H9 (cell line): ENCODE results near the gene ERP29. TPM values are rescaled to one million over a fixed set of nuclear protein-coding genes. Genes with fewer than 3 reads are reported as not detected.

ENCODE experiments used
- DNase-seq: peaks from one replicate; pipeline ENCODE4 v3.0.0-alpha.2; 2017
- H2AFZ ChIP-seq: one replicate; pipeline ENCODE4 v1.6.1; 2013; ENCODE audit warnings: mild to moderate bottlenecking, low read length, control low read depth, moderate library complexity
- H2AK5ac ChIP-seq: 2 replicates; pipeline ENCODE4 v1.6.1; 2013; ENCODE audit warnings: low read length, control low read depth, mixed read lengths; ENCODE audit not compliant: insufficient read length
- H2BK120ac ChIP-seq: one replicate; pipeline ENCODE4 v1.6.1; 2013; ENCODE audit warnings: low read depth, mild to moderate bottlenecking, low read length, control low read depth, inconsistent platforms; ENCODE audit not compliant: poor library complexity, severe bottlenecking
- H2BK12ac ChIP-seq: 2 replicates; pipeline ENCODE4 v1.6.1; 2013; ENCODE audit warnings: low read length, control low read depth, mixed read lengths, low read depth; ENCODE audit not compliant: insufficient read length
- H2BK15ac ChIP-seq: 2 replicates; pipeline ENCODE4 v1.6.1; 2013; ENCODE audit warnings: low read depth, low read length, control low read depth
- H2BK20ac ChIP-seq: one replicate; pipeline ENCODE4 v1.6.1; 2013; ENCODE audit warnings: low read depth, mild to moderate bottlenecking, low read length, control low read depth, inconsistent platforms; ENCODE audit not compliant: poor library complexity, severe bottlenecking
- H2BK5ac ChIP-seq: 2 replicates; pipeline ENCODE4 v1.6.1; 2013; ENCODE audit warnings: low read length, control low read depth, mixed read lengths; ENCODE audit not compliant: insufficient read length
- H3K14ac ChIP-seq: 2 replicates; pipeline ENCODE4 v1.6.1; 2013; ENCODE audit warnings: low read length, control low read depth; ENCODE audit not compliant: insufficient read depth
- H3K18ac ChIP-seq: 2 replicates; pipeline ENCODE4 v1.6.1; 2013; ENCODE audit warnings: low read depth, mild to moderate bottlenecking, mixed read lengths, low read length, control low read depth; ENCODE audit not compliant: insufficient read length
- H3K23ac ChIP-seq: 2 replicates; pipeline ENCODE4 v1.6.1; 2013; ENCODE audit warnings: low read length, control low read depth, mixed read lengths, low read depth; ENCODE audit not compliant: insufficient read length
- H3K23me2 ChIP-seq: 2 replicates; pipeline ENCODE4 v1.6.1; 2013; ENCODE audit warnings: low read depth, mild to moderate bottlenecking, mixed read lengths, low read length, control low read depth; ENCODE audit not compliant: insufficient read length, poor library complexity, severe bottlenecking
- H3K27ac ChIP-seq: 2 replicates; pipeline ENCODE4 v1.5.1; 2013; ENCODE audit warnings: low read length, control low read depth, mixed read lengths, low read depth; ENCODE audit not compliant: insufficient read length
- H3K27me3 ChIP-seq: 2 replicates; pipeline ENCODE4 v1.6.1; 2013; ENCODE audit warnings: low read length, control low read depth, inconsistent platforms; ENCODE audit not compliant: insufficient read depth
- H3K4ac ChIP-seq: 2 replicates; pipeline ENCODE4 v1.6.1; 2013; ENCODE audit warnings: low read depth, mild to moderate bottlenecking, control low read depth, inconsistent platforms, low read length, moderate library complexity
- H3K4me1 ChIP-seq: 2 replicates; pipeline ENCODE4 v1.6.1; 2013; ENCODE audit warnings: low read length, control low read depth, inconsistent platforms; ENCODE audit not compliant: insufficient read depth
- H3K4me2 ChIP-seq: 2 replicates; pipeline ENCODE4 v1.6.1; 2013; ENCODE audit warnings: low read length, control low read depth, mixed read lengths; ENCODE audit not compliant: insufficient read length, insufficient read depth
- H3K56ac ChIP-seq: 2 replicates; pipeline ENCODE4 v1.6.1; 2013; ENCODE audit warnings: low read depth, mild to moderate bottlenecking, mixed read lengths, low read length, control low read depth; ENCODE audit not compliant: insufficient read length
- H3K79me1 ChIP-seq: 2 replicates; pipeline ENCODE4 v1.6.1; 2013; ENCODE audit warnings: low read depth, mild to moderate bottlenecking, moderate library complexity, low read length, control low read depth, inconsistent platforms; ENCODE audit not compliant: insufficient read depth, poor library complexity, severe bottlenecking
- H3K79me2 ChIP-seq: 2 replicates; pipeline ENCODE4 v1.6.1; 2013; ENCODE audit warnings: low read length, control low read depth, inconsistent platforms; ENCODE audit not compliant: insufficient read depth
- H3K9ac ChIP-seq: 2 replicates; pipeline ENCODE4 v1.6.1; 2013; ENCODE audit warnings: low read length, control low read depth, mixed read lengths; ENCODE audit not compliant: insufficient read length; ENCODE audit errors: extremely low read depth
- H3K9me3 ChIP-seq: one replicate; pipeline ENCODE4 v1.6.1; 2013; ENCODE audit warnings: low read depth, low read length, inconsistent platforms; ENCODE audit not compliant: control insufficient read depth
- H3T11ph ChIP-seq: one replicate; pipeline ENCODE4 v1.6.1; 2013; ENCODE audit warnings: mild to moderate bottlenecking, low read length, control low read depth, inconsistent platforms
- H4K20me1 ChIP-seq: one replicate; pipeline ENCODE4 v1.6.1; 2013; ENCODE audit not compliant: control insufficient read depth, insufficient read length, insufficient read depth
- H4K5ac ChIP-seq: 2 replicates; pipeline ENCODE4 v1.6.1; 2013; ENCODE audit warnings: low read depth, mild to moderate bottlenecking, mixed read lengths, low read length, control low read depth; ENCODE audit not compliant: insufficient read length
- H4K8ac ChIP-seq: replicated peaks from 2 replicates; pipeline ENCODE4 v1.6.1; 2013; ENCODE audit warnings: low read length, control low read depth, mixed read lengths, low read depth; ENCODE audit not compliant: insufficient read length
- H4K91ac ChIP-seq: 2 replicates; pipeline ENCODE4 v1.6.1; 2013; ENCODE audit warnings: low read depth, mild to moderate bottlenecking, moderate library complexity, mixed read lengths, low read length, control low read depth; ENCODE audit not compliant: insufficient read length
- H3K27ac Mint-ChIP-seq, 3 experiments: 2 replicates in 2 of 3; 3 replicates in 1 of 3; pipeline ENCODE4 v1.8.0; 2020 to 2021; ENCODE audit warnings: mixed read lengths in 3 of 3, mild to moderate bottlenecking in 1 of 3, moderate library complexity in 1 of 3
- H3K27me3 Mint-ChIP-seq: 2 replicates; pipeline ENCODE4 v1.8.0; 2021; ENCODE audit warnings: low read depth, mild to moderate bottlenecking, moderate library complexity, mixed read lengths
- H3K36me3 Mint-ChIP-seq, 3 experiments: 2 replicates in 2 of 3; 3 replicates in 1 of 3; pipeline ENCODE4 v1.8.0; 2020 to 2021; ENCODE audit warnings: low read depth in 3 of 3, mixed read lengths in 3 of 3; ENCODE audit not compliant: insufficient read depth in 1 of 3
- H3K4me1 Mint-ChIP-seq, 2 experiments: 2 replicates each; pipeline ENCODE4 v1.8.0; 2020; ENCODE audit warnings: mixed read lengths in 2 of 2
- H3K4me3 Mint-ChIP-seq, 2 experiments: 2 replicates in 1 of 2; 3 replicates in 1 of 2; pipeline ENCODE4 v1.8.0; 2020 to 2021; ENCODE audit warnings: mild to moderate bottlenecking in 2 of 2, mixed read lengths in 2 of 2, moderate library complexity in 1 of 2
- H3K9me3 Mint-ChIP-seq, 2 experiments: 2 replicates in 1 of 2; 3 replicates in 1 of 2; pipeline ENCODE4 v1.8.0; 2020; ENCODE audit warnings: mild to moderate bottlenecking in 2 of 2, mixed read lengths in 2 of 2, moderate library complexity in 1 of 2
- CTCF ChIP-seq: fragments of 200-600 bp; sonication (generic); conservative IDR thresholded peaks from 3 replicates; pipeline ENCODE4 v1.8.0; 2021; ENCODE audit warnings: antibody characterized with exemption, mild to moderate bottlenecking
- WGBS: extraction: QIAGEN DNeasy Blood & Tissue Kit; methylation state at CpG from one replicate; pipeline ENCODE4 v1.1.7; 2013; ENCODE audit warnings: missing lambda C conversion rate, low lambda C conversion rate, mixed read lengths; ENCODE audit not compliant: insufficient read length; ENCODE audit errors: extremely low coverage; 5-methylcytosine and 5-hydroxymethylcytosine counted together
- microRNA-seq: library from miRNA; unstranded; fragments of <30 nt; microRNA quantifications from one replicate; pipeline ENCODE4, GENCODE V29; 2020; ENCODE audit warnings: borderline microRNAs expressed
- total RNA-seq: library from RNA; stranded (reverse); gene quantifications from 2 replicates; pipeline ENCODE4 v1.2.1, GENCODE V29; 2021

The ERP29 gene
- total RNA-seq, 1 experiment from 2014 or later, result 160 TPM

GRCh38 chr12:112066566-112066965 lies 53.3 kb downstream of the ERP29 start:
- Mint-ChIP-seq H3K4me1 (no peaks in the 10 kb centered on the region), H3K27ac (peak overlapping the region in 2 of 3 experiments; percentile 41 to 53; a peak in 3 of 7 replicates), H3K36me3 (peaks cover 53 to 87% (median 67%) of the 10 kb centered on the region in 3 experiments), H3K9me3 (no peaks in the 10 kb centered on the region), H3K27me3 (no peaks in the 10 kb centered on the region), H3K4me3 (no peak overlapping the region)
- Histone ChIP-seq H2BK15ac (no peak overlapping the region), H4K8ac (no peak overlapping the region), H3K9ac (no peak overlapping the region), H3K4me1 (no peaks in the 10 kb centered on the region), H3K56ac (no peak overlapping the region), H3K79me2 (no peaks in the 10 kb centered on the region), H4K5ac (no peak overlapping the region), H3K79me1 (no peaks in the 10 kb centered on the region), H3K18ac (no peak overlapping the region), H2BK20ac (no peak overlapping the region), H2BK12ac (no peak overlapping the region), H3K9me3 (no peaks in the 10 kb centered on the region), H3K23ac (no peak overlapping the region), H3K23me2 (no peaks in the 10 kb centered on the region), H4K20me1 (no peaks in the 10 kb centered on the region), H2BK120ac (no peak overlapping the region), H3T11ph (no peak overlapping the region), H3K4me2 (no peak overlapping the region), H2BK5ac (no peak overlapping the region), H3K4ac (no peak overlapping the region), H2AK5ac (no peak overlapping the region), H4K91ac (no peak overlapping the region), H3K27ac (no peak overlapping the region), H3K27me3 (no peaks in the 10 kb centered on the region), H2AFZ (no peak overlapping the region), H3K14ac (no peak overlapping the region)
- no peak for DNase-seq
- WGBS, result no CpG with 5 or more reads among the region's 2 CpGs
- no peak for TF ChIP-seq CTCF

Small RNAs within 50 kb of the gene (microRNA-seq; reads per million reads assigned to microRNA genes)
- not detected for gene MIR3657

Other genes with a start within 250 kb of the ERP29 start
- 44.0 and 50.1 TPM in 2 replicates for gene ALDH2, start 246.5 kb upstream of the ERP29 start, total RNA-seq
- 80.7 and 85.7 TPM in 2 replicates for gene MAPKAPK5, start 171.2 kb upstream of the ERP29 start, total RNA-seq
- gene TMEM116, start 261 bp upstream of the ERP29 start, total RNA-seq, result 10.5 and 10.8 TPM in 2 replicates
- 54.3 and 57.1 TPM in 2 replicates for gene NAA25, start 95.4 kb downstream of the ERP29 start, total RNA-seq
- gene TRAFD1, start 112.1 kb downstream of the ERP29 start, total RNA-seq, result 32.0 and 32.9 TPM in 2 replicates